HepG2 (cell line): ENCODE measurements around the gene CBX2. TPM values are rescaled to one million over a fixed set of nuclear protein-coding genes. Genes with fewer than 3 reads are reported as not detected.

Experiments used
- AKNA ChIP-seq: sonication (generic); formaldehyde crosslinking; IDR thresholded peaks from 2 replicates; pipeline ENCODE4 v1.4.0; 2020; ENCODE audit warnings: missing genetic modification reagents, borderline replicate concordance
- DPF2 ChIP-seq: sonication (generic); formaldehyde crosslinking; IDR thresholded peaks from 2 replicates; pipeline ENCODE4 v1.4.0; 2020; ENCODE audit warnings: mild to moderate bottlenecking, low read depth, missing genetic modification reagents, borderline replicate concordance
- EP300 ChIP-seq, 3 experiments: sonication (generic) in 1 of 3; formaldehyde crosslinking in 1 of 3; IDR thresholded peaks; 2 replicates each; pipeline versions ENCODE4 v1.5.1 to v1.6.1; 2011 to 2020; ENCODE audit warnings: low read depth in 2 of 3, low read length in 2 of 3, borderline replicate concordance in 1 of 3, improper control_type of control experiment in 1 of 3, mild to moderate bottlenecking in 1 of 3, missing genetic modification reagents in 1 of 3, moderate library complexity in 1 of 3
- NCOA5 ChIP-seq: sonication (generic); formaldehyde crosslinking; IDR thresholded peaks from 2 replicates; pipeline ENCODE4 v1.4.0; 2020; ENCODE audit warnings: missing genetic modification reagents
- POLR2AphosphoS5 ChIP-seq: IDR thresholded peaks from 2 replicates; pipeline ENCODE4 v1.6.1; 2012; ENCODE audit warnings: low read depth, low read length
- TSC22D2 ChIP-seq: sonication (generic); formaldehyde crosslinking; IDR thresholded peaks from 2 replicates; pipeline ENCODE4 v1.5.1; 2020; ENCODE audit warnings: missing genetic modification reagents, mild to moderate bottlenecking, borderline replicate concordance
- U2AF2 ChIP-seq: fragments of 200-400 bp; formaldehyde crosslinking; IDR thresholded peaks from 2 replicates; pipeline ENCODE4 v1.6.1; 2017; ENCODE audit warnings: low read depth, mild to moderate bottlenecking, low read length
- ZGPAT ChIP-seq: IDR thresholded peaks from 2 replicates; pipeline ENCODE4 v1.6.1; 2016; ENCODE audit warnings: mild to moderate bottlenecking
- ZNF737 ChIP-seq: sonication (generic); formaldehyde crosslinking; IDR thresholded peaks from 2 replicates; pipeline ENCODE4 v1.5.0; 2020; ENCODE audit warnings: missing genetic modification reagents, mild to moderate bottlenecking, borderline replicate concordance
- ZNF883 ChIP-seq: sonication (generic); formaldehyde crosslinking; IDR thresholded peaks from 2 replicates; pipeline ENCODE4 v1.5.1; 2020; ENCODE audit warnings: mild to moderate bottlenecking, missing genetic modification reagents; ENCODE audit errors: not compliant biosample characterization
- ZSCAN29 ChIP-seq: sonication (generic); formaldehyde crosslinking; conservative IDR thresholded peaks from 2 replicates; pipeline ENCODE4 v1.4.0; 2020; ENCODE audit warnings: mild to moderate bottlenecking, missing genetic modification reagents
- polyA plus RNA-seq, 8 experiments: library from polyadenylated mRNA; depleted of rRNA in 3 of 8; stranded (reverse) in 7 of 8; unstranded in 1 of 8; fragments of >200 nt; fragmentation: Illumina TruSeq in 4 of 8; extraction: Trizol in 4 of 8; gene quantifications; 2 replicates each; pipeline versions ENCODE4 v1.2.1 to v1.2.3, GENCODE V29; 2011 to 2016; ENCODE audit warnings: low read depth in 4 of 8, missing spikeins in 1 of 8, mixed read lengths in 1 of 8; ENCODE audit not compliant: insufficient read depth in 1 of 8
- total RNA-seq, 5 experiments: library from RNA; depleted of rRNA; stranded (reverse); fragments of >200 nt; fragmentation: Illumina TruSeq; extraction: Trizol; gene quantifications; 2 replicates each; pipeline ENCODE4 v1.2.3, GENCODE V29; 2016; ENCODE audit warnings: low read depth in 1 of 5
- TF ChIP-seq, protein P1 (sequence below): sonication (generic); formaldehyde crosslinking; IDR thresholded peaks from 2 replicates; pipeline ENCODE4 v1.4.0; 2020; ENCODE audit warnings: missing genetic modification reagents
- TF ChIP-seq, protein P2 (sequence below): sonication (generic); formaldehyde crosslinking; IDR thresholded peaks from 2 replicates; pipeline ENCODE4 v1.5.0; 2020; ENCODE audit warnings: missing genetic modification reagents
- TF ChIP-seq, protein P3 (sequence below): sonication (generic); formaldehyde crosslinking; conservative IDR thresholded peaks from 2 replicates; pipeline ENCODE4 v1.8.0; 2022; ENCODE audit warnings: low read depth, missing genetic modification reagents

The CBX2 gene
- total and polyA plus RNA-seq, 2 of the 13 experiments (the other 11 are each of a cell fraction or from before 2014, with no cell fraction given) = 14.5 to 31.1 TPM

GRCh38 chr17:79812353-79813258 lies 34.7 kb downstream of the CBX2 start (continued):
- TF ChIP-seq ZGPAT (CRISPR knock-in tag) (no peak), EP300 (IDR thresholded peaks at IDR 0.05; ENCODE audit: low read depth in 2 of 2, low read length in 2 of 2) (no peak), EP300 (CRISPR knock-in tag; IDR thresholded peaks at IDR 0.05; ENCODE audit: borderline replicate concordance) (no peak), NCOA5 (CRISPR knock-in tag) (no peak), TSC22D2 (CRISPR knock-in tag) (no peak), POLR2AphosphoS5 (no peak), ZSCAN29 (CRISPR knock-in tag) (no peak), AKNA (CRISPR knock-in tag) (no peak), ZNF737 (CRISPR knock-in tag) (no peak), ZNF883 (CRISPR knock-in tag) (no peak), DPF2 (CRISPR knock-in tag) (no peak), U2AF2 (no peak)
- TF ChIP-seq, protein P1, sequence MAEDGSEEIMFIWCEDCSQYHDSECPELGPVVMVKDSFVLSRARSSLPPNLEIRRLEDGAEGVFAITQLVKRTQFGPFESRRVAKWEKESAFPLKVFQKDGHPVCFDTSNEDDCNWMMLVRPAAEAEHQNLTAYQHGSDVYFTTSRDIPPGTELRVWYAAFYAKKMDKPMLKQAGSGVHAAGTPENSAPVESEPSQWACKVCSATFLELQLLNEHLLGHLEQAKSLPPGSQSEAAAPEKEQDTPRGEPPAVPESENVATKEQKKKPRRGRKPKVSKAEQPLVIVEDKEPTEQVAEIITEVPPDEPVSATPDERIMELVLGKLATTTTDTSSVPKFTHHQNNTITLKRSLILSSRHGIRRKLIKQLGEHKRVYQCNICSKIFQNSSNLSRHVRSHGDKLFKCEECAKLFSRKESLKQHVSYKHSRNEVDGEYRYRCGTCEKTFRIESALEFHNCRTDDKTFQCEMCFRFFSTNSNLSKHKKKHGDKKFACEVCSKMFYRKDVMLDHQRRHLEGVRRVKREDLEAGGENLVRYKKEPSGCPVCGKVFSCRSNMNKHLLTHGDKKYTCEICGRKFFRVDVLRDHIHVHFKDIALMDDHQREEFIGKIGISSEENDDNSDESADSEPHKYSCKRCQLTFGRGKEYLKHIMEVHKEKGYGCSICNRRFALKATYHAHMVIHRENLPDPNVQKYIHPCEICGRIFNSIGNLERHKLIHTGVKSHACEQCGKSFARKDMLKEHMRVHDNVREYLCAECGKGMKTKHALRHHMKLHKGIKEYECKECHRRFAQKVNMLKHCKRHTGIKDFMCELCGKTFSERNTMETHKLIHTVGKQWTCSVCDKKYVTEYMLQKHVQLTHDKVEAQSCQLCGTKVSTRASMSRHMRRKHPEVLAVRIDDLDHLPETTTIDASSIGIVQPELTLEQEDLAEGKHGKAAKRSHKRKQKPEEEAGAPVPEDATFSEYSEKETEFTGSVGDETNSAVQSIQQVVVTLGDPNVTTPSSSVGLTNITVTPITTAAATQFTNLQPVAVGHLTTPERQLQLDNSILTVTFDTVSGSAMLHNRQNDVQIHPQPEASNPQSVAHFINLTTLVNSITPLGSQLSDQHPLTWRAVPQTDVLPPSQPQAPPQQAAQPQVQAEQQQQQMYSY (CRISPR knock-in tag) = no peak
- TF ChIP-seq, protein P2, sequence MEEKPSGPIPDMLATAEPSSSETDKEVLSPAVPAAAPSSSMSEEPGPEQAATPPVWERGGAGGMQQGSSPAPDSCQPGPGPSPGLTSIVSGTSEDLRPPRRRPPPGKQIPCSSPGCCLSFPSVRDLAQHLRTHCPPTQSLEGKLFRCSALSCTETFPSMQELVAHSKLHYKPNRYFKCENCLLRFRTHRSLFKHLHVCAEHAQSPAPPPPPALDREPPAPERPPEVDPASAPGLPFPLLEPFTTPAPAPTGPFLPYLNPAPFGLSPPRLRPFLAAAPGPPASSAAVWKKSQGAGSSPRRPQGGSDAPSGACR (CRISPR knock-in tag) = no peak
- TF ChIP-seq, protein P3, sequence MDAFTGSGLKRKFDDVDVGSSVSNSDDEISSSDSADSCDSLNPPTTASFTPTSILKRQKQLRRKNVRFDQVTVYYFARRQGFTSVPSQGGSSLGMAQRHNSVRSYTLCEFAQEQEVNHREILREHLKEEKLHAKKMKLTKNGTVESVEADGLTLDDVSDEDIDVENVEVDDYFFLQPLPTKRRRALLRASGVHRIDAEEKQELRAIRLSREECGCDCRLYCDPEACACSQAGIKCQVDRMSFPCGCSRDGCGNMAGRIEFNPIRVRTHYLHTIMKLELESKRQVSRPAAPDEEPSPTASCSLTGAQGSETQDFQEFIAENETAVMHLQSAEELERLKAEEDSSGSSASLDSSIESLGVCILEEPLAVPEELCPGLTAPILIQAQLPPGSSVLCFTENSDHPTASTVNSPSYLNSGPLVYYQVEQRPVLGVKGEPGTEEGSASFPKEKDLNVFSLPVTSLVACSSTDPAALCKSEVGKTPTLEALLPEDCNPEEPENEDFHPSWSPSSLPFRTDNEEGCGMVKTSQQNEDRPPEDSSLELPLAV (CRISPR knock-in tag) = no peak
